LNCAP (cell line): ENCODE measurements around the gene SRP68.

Experiments used
- TF ChIP-seq, protein P1 (sequence below): fragments of 450-650 bp; IDR thresholded peaks from 2 replicates; pipeline ENCODE4 v1.5.1; 2017; ENCODE audit warnings: mild to moderate bottlenecking

The SRP68 gene

DNA sequence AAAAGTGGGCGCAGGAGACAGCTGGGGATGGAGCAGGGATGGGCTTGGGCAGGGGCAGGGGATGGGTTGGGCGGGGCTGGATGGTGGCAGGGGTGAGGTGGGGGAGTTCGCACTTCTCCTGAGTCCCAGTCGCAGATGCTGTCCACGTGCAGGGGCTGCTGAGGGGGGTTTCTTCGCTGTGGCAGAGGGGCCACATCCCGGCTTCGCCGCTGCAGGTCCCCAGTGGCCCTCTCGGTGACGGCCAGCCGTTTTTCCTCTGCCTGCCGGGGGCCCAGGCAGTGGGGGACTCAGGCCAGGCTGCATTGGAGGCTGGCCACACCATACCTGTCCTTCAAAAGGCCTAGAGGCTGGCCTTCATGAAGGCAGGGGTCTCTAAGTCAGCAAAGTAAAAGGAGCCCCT, 53.5 kb downstream of the SRP68 start:
- TF ChIP-seq, protein P1, sequence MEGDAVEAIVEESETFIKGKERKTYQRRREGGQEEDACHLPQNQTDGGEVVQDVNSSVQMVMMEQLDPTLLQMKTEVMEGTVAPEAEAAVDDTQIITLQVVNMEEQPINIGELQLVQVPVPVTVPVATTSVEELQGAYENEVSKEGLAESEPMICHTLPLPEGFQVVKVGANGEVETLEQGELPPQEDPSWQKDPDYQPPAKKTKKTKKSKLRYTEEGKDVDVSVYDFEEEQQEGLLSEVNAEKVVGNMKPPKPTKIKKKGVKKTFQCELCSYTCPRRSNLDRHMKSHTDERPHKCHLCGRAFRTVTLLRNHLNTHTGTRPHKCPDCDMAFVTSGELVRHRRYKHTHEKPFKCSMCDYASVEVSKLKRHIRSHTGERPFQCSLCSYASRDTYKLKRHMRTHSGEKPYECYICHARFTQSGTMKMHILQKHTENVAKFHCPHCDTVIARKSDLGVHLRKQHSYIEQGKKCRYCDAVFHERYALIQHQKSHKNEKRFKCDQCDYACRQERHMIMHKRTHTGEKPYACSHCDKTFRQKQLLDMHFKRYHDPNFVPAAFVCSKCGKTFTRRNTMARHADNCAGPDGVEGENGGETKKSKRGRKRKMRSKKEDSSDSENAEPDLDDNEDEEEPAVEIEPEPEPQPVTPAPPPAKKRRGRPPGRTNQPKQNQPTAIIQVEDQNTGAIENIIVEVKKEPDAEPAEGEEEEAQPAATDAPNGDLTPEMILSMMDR = no peak

DNA sequence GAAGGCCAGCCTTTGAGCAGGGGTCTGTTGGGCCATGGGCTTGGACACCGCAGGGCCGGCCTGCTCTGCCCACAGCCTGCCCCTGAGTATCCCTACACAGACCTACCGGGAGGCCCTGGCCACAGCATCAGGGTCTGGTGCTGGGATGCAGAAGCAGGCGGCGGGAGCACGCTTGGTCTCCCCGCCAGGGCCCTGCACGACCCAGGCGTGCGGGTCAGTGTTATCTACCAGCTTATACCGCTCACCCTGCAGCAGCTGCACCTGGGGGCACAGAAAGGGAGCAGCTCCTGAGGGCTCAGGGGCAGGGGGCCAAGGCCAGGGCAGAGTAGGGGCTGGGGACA, 54.0 kb downstream of the SRP68 start:
- TF ChIP-seq, protein P1 = no peak

DNA sequence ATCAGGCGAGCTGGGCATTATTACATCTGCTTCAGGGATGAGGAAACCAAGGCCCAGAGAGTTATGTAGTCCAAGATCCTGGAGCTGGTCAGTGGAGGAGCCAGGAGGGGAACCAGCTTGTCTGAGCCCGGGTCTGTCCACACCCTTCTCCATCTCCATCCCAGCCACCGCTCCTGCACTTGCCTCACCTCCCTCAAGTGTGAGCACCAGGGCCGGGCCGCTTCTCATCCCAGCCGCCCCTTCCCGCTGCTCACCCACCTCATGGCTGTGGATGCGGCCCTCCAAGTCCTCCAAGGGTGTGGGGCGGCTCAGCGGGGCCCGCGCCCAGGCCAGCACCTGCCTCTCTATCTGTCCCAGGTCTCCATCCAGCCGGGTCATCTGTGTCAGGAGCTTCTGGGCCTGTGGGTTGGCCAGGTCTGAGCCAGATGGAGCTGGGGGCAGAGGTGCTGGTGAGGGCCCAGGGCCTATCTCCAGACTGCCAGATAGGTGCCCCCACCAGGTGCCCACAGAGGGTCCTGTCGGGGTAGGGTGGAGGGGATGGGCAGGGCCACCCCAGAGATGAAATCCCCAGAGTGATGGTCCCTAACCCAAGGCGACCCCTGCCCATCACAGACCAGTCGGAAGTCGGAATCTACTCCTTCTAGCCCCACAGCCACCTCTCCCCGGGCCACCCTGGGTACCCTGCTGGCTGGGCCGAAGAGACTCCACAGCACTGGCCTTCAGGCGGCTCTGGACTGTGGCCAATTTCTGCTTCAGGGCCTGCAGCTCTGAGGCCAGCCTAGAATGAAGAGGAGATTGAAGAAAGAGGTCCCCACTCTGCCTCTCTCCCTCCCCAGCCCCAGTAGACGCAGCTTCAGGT, 54.6 kb downstream of the SRP68 start:
- TF ChIP-seq, protein P1 = no peak

DNA sequence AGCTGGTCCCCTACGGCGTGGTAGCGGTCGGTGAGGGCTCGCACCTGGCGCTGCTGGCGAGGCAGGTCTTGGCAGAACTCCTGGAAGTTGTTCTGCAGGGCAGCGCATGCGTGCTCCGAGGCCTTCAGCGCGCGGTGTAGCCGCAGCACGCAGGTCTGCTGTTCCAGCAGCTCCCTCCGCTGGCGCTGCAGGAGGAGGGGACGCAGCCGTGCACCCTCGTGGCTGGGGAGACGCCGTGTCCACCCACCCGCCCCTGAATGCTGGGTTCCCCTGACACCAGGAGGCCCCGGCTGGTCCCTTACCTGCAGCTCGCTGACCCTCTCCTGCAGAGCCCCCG, 57.4 kb downstream of the SRP68 start:
- TF ChIP-seq, protein P1 = no peak

DNA sequence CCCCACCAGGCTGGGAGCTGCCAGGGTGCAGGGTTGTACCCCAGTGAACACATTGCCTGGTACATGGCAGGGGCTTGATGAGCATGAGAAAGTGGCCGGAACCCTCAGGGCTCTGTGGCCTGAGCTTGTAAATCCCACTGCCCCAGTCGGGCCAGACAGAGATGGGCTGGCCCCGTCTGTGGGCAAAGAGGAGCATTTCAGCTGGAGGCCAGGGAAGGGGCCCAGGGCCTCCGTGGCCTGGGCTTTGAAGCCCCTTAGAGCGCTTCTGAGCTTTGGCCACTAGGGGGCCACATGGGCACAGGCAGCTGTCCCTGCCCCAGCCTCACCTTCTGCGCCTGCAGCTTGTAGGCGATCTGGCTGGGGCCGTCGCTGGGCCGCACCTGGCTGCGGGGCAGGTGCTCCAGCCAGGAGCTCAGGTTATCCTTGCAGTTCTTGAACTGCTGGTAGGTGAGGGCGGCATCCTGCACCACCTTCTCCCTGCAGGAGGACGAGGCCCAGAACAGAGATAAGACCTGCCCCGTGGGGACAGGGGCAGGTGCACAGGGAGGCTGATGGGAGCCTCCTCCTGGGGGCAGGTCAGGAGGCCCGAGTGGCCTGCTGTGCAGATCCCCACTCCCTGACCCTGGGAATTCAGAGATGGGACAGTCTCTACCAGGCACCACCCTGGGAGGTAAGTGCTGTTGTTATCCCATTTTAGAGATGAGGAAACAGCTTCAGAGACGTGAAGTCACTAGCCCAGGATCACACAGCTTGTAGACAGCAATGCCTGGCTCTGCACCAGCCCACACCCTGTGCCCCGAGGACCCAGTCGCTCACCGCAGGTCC, 58.0 kb downstream of the SRP68 start:
- TF ChIP-seq, protein P1 = peak; percentile 97

DNA sequence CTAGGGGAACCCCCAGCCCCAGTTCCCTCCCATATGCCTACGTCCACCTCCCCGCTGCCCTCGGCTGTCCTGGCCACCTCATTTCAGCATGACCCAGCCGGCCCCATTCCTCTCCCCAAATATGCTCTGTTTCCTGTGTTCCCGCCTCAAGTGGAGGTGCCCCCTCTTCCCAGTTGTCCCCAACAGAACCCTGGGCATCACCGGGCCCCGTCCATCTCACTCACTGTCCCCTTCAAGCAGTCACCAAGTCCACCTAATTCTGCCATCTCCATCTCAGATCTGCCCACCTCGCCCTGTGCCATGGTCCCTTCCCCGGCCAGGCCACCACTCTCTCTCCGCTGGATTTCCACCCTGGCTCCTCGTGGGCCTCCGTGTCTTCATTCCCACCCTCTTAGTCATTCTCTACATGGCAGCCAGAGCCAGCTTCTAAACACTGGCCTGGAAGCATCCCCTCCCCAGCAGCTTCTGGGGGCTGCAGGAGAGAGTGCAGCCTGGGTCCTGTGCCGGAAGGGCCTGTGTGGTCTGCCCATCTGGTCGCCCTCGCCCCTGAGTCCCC, 58.9 kb downstream of the SRP68 start:
- TF ChIP-seq, protein P1 = no peak

DNA sequence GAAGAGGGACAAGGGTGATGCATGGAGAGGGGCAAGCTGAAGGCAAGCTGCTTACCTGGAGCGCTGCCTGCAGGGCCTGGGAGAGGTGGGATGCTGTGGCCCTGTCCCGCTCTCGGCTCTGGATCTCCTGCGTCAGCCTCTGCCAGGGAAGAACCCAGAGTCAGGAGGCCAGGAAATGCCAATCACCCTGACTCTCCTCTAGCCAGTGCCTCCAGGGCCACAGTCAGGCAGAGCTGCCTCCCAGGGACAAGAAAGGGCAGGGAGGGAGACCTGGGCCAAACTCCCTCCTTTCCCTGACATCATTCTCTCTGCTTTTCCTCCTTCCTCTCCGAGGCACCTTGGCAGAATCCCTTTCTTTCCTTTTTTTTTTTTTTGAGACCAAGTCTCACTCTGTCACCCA, 60.4 kb downstream of the SRP68 start:
- TF ChIP-seq, protein P1 = no peak
